K562 (cell line): Measurements from ENCODE around the gene LIPE. TPM values are rescaled to one million over a fixed set of nuclear protein-coding genes. Genes with fewer than 3 reads are reported as not detected.

Experiments
- CHD7 ChIP-seq: fragments of 200-600 bp; sonication (generic); IDR thresholded peaks from one replicate; pipeline ENCODE4 v1.6.1; 2012; ENCODE audit warnings: mild to moderate bottlenecking, low read depth, low read length, inconsistent platforms
- ZBTB17 ChIP-seq: fragments of 450-650 bp; formaldehyde crosslinking; IDR thresholded peaks from 2 replicates; pipeline ENCODE4 v1.4.0; 2020; ENCODE audit warnings: mild to moderate bottlenecking
- ZNF12 ChIP-seq: sonication (generic); formaldehyde crosslinking; IDR thresholded peaks from 2 replicates; pipeline ENCODE4 v1.4.0; 2020; ENCODE audit warnings: mild to moderate bottlenecking, missing genetic modification reagents
- polyA plus RNA-seq, 8 experiments: library from polyadenylated mRNA; depleted of rRNA in 4 of 8; stranded (reverse) in 5 of 8; unstranded in 3 of 8; fragments of >200 nt; fragmentation: Nextera tagmentation in 2 of 8; fragmentation: Illumina TruSeq in 1 of 8; extraction: Ambion mirVana in 2 of 8; extraction: Trizol in 1 of 8; gene quantifications; 2 replicates each; pipeline versions ENCODE4 v1.2.1 to v1.2.3, GENCODE V29; 2011 to 2014; ENCODE audit warnings: inconsistent platforms in 1 of 8, missing spikeins in 1 of 8
- total RNA-seq, 7 experiments: library from RNA; depleted of rRNA in 6 of 7; stranded (reverse); fragments of >200 nt in 6 of 7; fragmentation: Illumina TruSeq in 2 of 7; extraction: Trizol in 2 of 7; gene quantifications; 2 replicates each; pipeline versions ENCODE4 v1.2.1 to v1.2.3, GENCODE V29; 2011 to 2021; ENCODE audit warnings: low replicate concordance in 1 of 7

The LIPE gene
- total and polyA plus RNA-seq, 9 of the 15 experiments (the other 6 are each of a cell fraction or from before 2014, with no cell fraction given) = 0.22 TPM; not detected in 8

- TF ChIP-seq ZBTB17 (CRISPR knock-in tag) (no peak), ZNF12 (CRISPR knock-in tag) (no peak), CHD7 (no peak)
These were observed 47.6 kb upstream of the LIPE start (continued) for GRCh38 chr19:42474743-42475142.
